ENCODE measurements around the gene CDC20B.

GRCh38 chr5:55136521-55136920, 36.5 kb downstream of the CDC20B start:
- TF ChIP-seq, protein P1, sequence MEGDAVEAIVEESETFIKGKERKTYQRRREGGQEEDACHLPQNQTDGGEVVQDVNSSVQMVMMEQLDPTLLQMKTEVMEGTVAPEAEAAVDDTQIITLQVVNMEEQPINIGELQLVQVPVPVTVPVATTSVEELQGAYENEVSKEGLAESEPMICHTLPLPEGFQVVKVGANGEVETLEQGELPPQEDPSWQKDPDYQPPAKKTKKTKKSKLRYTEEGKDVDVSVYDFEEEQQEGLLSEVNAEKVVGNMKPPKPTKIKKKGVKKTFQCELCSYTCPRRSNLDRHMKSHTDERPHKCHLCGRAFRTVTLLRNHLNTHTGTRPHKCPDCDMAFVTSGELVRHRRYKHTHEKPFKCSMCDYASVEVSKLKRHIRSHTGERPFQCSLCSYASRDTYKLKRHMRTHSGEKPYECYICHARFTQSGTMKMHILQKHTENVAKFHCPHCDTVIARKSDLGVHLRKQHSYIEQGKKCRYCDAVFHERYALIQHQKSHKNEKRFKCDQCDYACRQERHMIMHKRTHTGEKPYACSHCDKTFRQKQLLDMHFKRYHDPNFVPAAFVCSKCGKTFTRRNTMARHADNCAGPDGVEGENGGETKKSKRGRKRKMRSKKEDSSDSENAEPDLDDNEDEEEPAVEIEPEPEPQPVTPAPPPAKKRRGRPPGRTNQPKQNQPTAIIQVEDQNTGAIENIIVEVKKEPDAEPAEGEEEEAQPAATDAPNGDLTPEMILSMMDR (IDR thresholded peaks at IDR 0.05; ENCODE audit: insufficient read depth, low read length) = no peak
- no peak for TF ChIP-seq REST (IDR thresholded peaks at IDR 0.05; ENCODE audit: insufficient replicate concordance, low read depth)
